Measurements from ENCODE around the gene LRP8. TPM values are rescaled to one million over a fixed set of nuclear protein-coding genes. Genes with fewer than 3 reads are reported as not detected.

The LRP8 gene
- total RNA-seq, 1 experiment from 2014 or later: 54.4 TPM

GRCh38 chr1:53349968-53350852 is 22.3 kb upstream of the LRP8 start:
- Histone ChIP-seq H4K20me1 (ENCODE audit: low read length) (no peaks in the 10 kb centered on the region), H3K9me3 (ENCODE audit: low read length) (no peaks in the 10 kb centered on the region), H3K27me3 (ENCODE audit: low read length) (no peaks in the 10 kb centered on the region), H2AFZ (ENCODE audit: low read length) (no peak overlapping the region), H3F3A (ENCODE audit: low read length, unreplicated experiment) (no peaks in the 10 kb centered on the region), H3K4me2 (ENCODE audit: low read length) (no peak overlapping the region), H3K4me3 (ENCODE audit: low read length) (no peak overlapping the region), H3K4me1 (ENCODE audit: insufficient read depth, low read length) (no peaks in the 10 kb centered on the region), H3K79me2 (ENCODE audit: low read length) (no peaks in the 10 kb centered on the region), H3K27ac (ENCODE audit: low read length) (no peak overlapping the region), H3K9me2 (replicated peaks; ENCODE audit: low read length) (no peaks in the 10 kb centered on the region), H3K36me3 (ENCODE audit: low read depth, low read length) (no peaks in the 10 kb centered on the region), H3K9ac (ENCODE audit: low read length) (no peak overlapping the region)
- POLR2A ChIA-PET (ENCODE audit: unreplicated experiment): no interaction called here
- TF ChIP-seq EZH2 (IDR thresholded peaks at IDR 0.05; ENCODE audit: low read length, unreplicated experiment) (no peak), EZH2phosphoT487 (IDR thresholded peaks at IDR 0.05; ENCODE audit: borderline replicate concordance, low read length) (no peak), CTCF (conservative IDR thresholded peaks at IDR 0.05; ENCODE audit: low read depth, low read length) (no peak)
- intact Hi-C loops (cut with micrococcal nuclease): no loop called here
- no peak for ATAC-seq
- no TSS peak for BruUV-seq (replicated peaks)
- CTCF ChIA-PET: no interaction called here
- DNase-seq: no peak

- ChIA-PET CTCF (no interaction called here), POLR2A (ENCODE audit: unreplicated experiment) (no interaction called here)
- intact Hi-C loops (cut with micrococcal nuclease): no loop called here
- Histone ChIP-seq H3K36me3 (ENCODE audit: low read depth, low read length) (no peaks in the 10 kb centered on the region), H3K4me3 (ENCODE audit: low read length) (no peak overlapping the region), H3K4me2 (ENCODE audit: low read length) (no peak overlapping the region), H3K27me3 (ENCODE audit: low read length) (no peaks in the 10 kb centered on the region), H3K79me2 (ENCODE audit: low read length) (no peaks in the 10 kb centered on the region), H3K9me2 (replicated peaks; ENCODE audit: low read length) (no peaks in the 10 kb centered on the region), H3K4me1 (ENCODE audit: insufficient read depth, low read length) (no peaks in the 10 kb centered on the region), H2AFZ (ENCODE audit: low read length) (no peak overlapping the region), H3K27ac (ENCODE audit: low read length) (no peak overlapping the region), H3K9me3 (ENCODE audit: low read length) (no peaks in the 10 kb centered on the region), H3F3A (ENCODE audit: low read length, unreplicated experiment) (no peaks in the 10 kb centered on the region), H3K9ac (ENCODE audit: low read length) (no peak overlapping the region), H4K20me1 (ENCODE audit: low read length) (no peaks in the 10 kb centered on the region)
- DNase-seq (no peak), ATAC-seq (no peak)
- TF ChIP-seq CTCF (conservative IDR thresholded peaks at IDR 0.05; ENCODE audit: low read depth, low read length) (no peak), EZH2phosphoT487 (IDR thresholded peaks at IDR 0.05; ENCODE audit: borderline replicate concordance, low read length) (no peak), EZH2 (IDR thresholded peaks at IDR 0.05; ENCODE audit: low read length, unreplicated experiment) (no peak)
- no TSS peak for BruUV-seq (replicated peaks)
Observed at GRCh38 chr1:53349369-53349835, 21.5 kb upstream of the LRP8 start.

Data from PC-3 (cell line).